CD4-positive, alpha-beta T cell treated with Interferon gamma for 1 hour (primary cell): ENCODE measurements around the gene RPS10.
"Not testable (repeated sequence)": the region's sequence is repeated elsewhere in the genome, so short reads cannot be mapped to it uniquely, and the experiment has no call there.

ENCODE experiments used
- DNase-seq: peaks from one replicate; pipeline ENCODE4 v3.0.0-alpha.2; 2020

The RPS10 gene

DNA sequence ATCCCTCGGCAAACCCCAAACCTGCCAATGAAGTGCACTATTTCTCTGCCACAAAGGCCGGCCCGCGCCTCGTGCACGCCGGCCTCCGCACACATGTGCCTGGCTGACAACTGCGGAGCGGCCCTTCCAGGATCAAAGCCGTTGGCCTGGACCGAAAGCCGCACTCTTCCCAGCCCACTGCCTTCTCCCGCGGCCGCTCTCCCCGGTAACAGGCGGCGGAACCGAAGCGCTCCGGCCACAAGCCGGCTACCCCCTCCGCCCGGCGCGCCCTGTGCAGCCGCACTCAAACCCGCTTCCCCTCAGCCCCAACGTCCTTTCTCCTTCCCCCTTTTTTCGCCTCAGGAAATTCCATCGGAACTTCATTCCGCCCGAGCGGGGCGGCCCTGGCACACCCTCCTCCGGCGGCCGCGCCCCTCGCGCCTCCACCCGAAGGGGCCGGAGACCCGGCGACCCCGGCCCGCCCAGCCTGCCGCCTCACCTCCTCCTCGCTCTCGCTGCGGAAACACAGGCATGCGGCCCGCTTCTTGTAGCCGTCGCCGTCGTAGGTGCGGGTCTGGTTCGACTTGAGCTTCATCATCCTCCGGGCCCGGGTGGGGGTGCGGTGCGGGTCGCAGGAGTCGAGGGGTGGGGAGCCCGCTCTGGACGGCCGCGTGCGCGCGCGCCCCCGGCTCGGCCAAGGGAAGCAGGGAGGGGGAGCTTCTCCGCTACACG, 33.9 kb downstream of the RPS10 start:
- DNase-seq, result peak; percentile 22

DNA sequence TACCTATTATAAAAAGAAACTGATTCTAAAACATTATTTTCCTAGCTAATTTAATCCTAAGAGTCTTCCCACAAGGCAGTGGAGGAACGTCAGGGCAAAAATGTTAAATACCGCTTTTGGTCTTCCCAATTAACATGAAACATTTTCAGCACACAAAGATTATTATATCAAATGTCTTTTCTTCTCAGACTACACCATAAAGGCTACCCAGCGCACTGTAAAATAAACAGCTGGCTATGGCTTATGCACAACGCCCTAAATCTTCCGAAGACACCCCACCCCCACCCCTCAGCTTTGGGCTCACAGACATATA, 34.4 kb downstream of the RPS10 start:
- DNase-seq, result no peak

DNA sequence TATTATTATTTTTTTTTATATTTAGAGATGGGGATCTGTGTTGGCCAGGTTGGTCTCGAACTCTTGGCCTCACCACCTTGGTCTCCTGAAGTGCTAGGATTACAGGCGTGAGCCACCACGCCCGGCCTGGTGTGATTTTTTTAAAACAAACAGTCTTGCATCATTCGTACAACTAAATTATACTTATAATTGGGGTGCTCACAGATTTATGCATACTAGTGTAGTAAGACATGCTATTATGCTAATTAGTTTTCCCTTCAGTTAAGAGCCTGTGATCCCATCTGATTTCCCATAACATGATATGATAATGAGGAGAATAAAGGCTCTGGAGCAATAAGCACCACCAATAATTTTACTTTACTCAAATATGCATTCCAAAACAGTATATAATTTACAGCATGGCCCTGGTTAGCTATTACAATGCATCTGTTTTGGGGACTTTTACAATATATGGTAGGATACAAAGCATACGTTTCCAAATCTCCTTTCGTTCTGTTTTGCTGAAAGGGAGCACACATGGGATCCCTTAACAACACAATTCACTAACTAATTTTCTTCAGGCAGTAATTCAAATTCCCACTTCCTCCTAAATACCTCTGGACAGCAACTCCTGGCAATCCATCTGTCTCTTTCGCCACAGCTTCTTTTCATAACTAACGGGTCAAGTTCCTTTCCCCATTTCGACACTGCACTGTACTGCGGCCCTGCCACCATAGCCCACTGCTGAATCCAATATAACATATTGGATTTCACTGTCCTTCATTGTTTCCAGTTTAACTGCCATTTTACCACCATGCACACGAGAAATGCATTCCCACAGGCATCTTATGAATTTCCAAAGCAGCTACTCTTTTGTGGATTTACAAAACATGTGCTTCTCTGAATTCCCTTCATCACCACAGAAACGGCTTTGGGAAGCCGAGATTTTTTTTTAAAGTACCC, 35.1 kb downstream of the RPS10 start:
- no peak for DNase-seq

DNA sequence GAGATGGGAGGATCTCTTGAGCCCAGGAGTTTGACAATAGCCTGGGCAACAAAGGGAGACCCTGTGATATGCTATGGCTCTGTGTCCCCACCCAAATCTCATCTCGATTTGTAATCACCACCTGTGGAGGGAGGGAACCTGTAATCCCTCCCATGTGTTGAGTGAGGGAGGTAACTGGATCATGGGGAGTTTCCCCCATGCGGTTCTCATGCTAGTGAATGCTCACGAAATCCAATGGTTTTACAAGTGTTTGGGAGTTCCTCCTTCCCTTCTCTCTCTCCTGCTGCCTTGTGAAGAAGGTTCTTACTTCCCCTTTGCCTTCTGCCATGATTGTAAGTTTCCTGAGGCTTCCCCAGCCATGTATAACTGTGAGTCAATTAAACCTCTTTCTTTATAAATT, 36.8 kb downstream of the RPS10 start:
- DNase-seq, result no peak

DNA sequence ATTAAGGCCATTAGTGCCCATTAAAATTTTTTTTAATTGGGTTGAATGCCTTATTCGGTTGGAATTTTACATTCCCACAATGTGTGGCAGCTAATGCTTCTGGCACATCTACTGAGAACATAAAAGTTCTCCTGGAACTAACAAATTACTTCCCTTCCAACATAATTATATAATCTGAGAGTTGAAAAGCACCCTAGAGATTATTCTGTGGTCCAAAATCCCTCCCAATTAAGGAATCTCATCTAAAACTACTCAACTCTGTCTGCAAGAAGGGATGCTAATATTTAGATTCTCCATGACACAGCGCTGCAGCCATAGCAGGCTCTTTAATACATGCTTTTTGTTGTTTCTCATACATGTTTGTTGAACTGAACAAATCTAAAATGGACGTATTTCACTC, 37.4 kb downstream of the RPS10 start:
- DNase-seq, result no peak

DNA sequence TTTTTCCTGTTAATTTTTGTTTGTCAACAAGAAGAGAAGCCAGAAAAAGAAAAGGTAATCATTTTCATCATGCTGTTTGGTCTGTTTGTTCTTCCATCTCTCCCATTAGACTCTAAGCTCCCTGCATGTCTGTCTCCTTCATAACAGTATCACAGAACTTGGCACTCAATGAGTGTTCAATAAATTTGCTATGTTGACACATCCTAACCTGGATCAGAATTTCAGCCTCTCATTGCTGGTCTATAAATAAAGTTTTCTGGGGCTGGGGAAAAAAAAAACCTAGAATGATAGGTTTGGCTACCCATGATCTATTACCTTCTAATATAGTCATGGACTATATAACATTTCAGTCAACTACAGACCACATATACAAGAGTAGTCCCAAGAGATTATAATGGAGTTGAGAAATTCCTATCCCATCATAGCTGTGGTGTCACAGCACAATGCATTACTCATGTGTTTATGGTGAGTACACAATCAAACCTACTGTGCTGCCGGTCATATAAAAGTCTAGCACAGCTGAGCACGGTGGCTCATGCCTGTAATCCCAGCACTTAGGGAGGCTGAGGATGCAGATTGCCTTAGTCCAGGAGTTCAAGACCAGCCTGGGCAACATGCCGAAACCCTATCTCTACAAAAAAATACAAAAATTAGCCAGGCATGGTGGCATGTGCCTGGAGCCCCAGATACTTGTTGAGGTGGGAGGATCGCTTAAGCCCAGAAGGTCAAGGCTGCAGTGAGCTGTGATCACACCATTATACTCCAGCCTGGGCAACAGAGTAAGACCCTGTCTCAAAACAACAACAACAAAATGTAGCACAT, 39.3 kb downstream of the RPS10 start:
- no peak for DNase-seq

DNA sequence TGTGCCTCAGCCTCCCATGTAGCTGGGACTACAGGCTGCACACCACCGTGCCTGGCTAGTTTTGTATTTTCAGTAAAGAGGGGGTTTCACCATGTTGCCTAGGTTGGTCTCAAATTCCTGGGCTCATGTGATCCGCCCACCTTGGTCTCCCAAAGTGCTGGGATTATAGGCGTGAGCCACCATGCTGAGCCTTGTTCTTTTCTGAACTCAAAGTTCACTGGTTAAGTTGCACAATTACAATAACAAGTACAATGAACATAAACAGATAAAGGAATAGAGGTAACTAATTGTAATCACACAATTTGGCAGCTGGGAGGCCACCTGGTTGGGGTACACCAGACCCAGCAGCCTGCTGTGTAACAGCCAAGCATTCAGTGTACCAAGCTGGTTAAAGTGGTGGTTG, 40.1 kb downstream of the RPS10 start:
- no peak for DNase-seq

DNA sequence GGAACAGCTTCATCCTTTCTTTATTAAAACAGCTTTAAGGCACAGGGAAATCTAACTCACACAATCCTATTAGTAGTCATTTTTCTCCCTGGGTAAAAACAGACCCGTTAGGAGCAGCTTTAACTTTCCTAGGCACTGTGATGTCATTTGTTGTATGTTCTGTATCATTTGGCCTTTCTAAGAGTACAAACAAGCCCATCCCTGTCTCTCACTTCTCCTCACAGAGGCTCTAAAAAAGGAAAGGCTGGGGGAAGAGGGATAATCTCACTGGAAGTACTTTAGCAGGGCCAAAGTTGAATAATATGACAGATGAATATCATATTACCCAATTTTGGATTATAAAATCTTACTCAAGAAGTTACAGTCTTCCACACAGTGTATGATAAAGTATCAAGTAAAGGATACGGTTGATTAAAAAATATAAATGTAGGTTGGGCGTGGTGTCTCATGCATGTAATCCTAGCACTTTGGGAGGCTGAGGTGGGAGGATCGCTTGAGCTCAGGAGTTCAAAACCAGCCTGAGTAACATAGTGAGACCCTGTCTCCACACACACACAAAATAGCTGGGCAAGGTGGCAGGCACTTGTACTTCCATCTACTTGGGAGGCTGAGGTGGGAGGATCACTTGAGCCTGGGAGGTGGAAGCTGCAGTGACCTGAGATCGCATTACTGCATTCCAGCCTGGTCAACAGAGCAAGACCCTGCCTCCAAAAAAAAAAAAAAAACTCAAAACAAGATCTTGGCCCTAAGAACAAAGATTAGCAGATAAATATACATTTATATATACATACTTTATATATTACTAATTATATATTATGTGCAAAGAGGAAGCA, 41.3 kb downstream of the RPS10 start:
- DNase-seq, result no peak

DNA sequence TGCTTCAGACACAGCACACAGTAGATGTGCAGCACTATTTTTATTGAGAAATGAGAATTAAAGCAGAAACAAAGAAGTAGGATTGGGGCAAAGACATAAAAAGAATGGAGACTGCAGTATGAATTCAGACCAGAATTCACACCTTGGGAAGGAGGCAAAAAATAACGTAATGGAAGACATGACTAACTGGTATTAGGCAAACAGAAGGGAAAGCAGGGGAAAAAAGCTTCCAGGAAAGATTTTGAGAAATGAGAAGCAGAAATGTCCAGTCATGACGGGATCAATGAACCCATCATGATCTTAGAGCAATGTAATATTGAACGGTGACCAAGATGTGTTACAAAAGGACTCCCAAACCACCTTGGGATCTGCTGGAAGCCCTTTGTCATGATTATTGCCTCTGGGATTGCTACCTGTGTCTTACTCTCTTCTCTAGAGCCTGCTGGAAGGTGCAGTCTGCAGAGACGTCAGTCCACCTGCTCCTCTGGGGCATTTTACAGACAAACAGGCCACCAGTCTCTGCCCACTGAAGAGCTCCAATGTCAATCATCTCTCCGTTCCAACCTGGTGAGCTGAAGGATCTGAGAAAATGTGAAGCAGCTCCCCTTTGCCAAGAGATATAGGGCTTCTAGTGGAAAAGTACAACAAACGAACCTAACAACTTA, 42.1 kb downstream of the RPS10 start:
- DNase-seq, result no peak

DNA sequence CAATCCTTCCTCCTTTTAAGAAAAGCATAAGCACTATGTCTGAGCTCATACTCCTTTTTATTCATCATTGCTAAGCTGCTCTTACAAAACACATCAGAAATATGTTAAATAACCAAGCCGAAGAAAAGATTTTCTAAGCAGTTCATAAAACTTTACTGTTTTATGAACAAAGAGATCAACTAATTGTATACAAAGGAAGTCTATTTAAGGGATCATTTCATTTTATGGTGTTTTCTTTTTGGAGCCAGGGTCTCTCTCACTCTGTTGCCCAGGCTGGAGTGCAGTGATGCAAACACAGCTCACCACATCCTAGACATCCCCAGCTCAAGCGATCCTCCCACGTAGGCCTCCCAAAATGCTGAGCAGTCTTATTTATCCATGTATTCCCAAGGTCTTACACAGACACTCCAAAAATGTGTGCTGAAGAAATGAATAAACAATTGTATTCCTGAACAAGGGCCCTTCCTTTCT, 42.7 kb downstream of the RPS10 start:
- no peak for DNase-seq

DNA sequence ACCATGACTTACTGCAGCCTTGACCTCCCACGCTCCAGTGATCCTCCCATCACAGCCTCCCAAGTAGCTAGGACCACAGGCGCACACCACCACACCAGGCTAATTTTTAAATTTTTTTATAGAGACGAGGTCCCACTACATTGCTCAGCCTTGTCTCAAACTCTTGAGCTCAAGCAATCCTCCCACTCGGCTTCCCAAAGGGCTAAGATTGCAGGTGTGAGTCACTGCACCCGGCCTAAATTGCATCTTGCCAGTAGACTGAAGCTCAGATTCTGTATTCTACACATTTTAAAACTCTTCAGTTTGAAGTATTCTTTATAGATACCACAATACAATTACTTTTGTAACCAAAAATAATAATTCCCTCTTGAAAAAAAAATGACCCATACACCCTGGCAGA, 44.8 kb downstream of the RPS10 start:
- no peak for DNase-seq

DNA sequence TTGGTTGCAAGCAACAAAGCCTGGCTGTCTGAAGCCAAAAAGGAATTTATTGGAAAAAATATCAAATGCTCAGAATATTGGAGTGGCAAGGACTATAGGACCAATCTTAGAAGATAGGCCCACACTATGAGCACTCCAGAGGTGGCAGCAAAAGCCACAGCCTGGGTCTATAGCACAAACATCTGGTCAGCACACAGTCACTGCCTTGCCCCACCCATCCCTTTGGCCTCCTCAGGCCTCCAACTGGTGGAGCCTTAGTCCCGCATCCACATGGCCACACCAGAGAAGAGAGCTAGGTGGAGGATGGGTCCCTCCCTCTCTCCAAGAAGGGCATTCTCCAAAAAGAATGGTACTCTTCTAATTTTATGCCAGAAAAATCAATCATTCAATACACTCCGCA, 47.4 kb downstream of the RPS10 start:
- no peak for DNase-seq

DNA sequence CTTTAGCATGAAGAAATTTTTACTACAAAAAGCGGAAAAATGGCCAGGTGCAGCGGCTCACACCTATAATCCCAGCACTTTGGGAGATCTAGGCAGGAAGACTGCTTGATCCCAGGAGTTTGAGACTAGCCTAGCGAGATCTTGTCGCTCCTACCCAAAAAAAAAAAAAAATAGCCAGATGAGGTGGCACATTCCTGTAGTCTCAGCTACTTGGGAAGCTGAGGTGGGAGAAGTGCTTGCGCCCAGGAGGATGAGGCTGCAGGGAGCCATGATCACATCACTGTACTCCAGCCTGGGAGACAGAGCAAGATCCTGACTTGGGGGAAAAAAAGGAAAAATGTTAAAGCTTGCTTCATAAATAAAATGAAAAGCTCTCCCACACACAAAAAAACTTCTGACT, 47.9 kb downstream of the RPS10 start:
- DNase-seq, result no peak

DNA sequence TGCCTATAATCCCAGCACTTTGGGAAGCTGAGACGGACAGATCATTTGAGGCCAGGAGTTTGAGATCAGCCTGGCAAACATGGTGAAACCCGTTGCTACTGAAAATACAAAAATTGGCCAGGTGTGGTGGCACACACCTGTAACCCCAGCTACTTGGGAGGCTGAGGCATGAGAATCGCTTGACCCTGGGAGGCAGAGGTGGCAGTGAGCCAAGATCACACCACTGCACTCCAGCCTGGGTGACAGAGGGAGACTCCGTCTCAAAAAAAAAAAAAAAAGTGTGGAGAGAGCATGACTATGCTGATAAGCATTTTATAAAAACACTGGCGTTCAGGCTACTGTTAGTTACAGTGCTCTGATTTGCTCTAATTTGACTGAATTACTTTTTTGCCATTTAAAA, 48.3 kb downstream of the RPS10 start:
- DNase-seq, result not testable (repeated sequence)

DNA sequence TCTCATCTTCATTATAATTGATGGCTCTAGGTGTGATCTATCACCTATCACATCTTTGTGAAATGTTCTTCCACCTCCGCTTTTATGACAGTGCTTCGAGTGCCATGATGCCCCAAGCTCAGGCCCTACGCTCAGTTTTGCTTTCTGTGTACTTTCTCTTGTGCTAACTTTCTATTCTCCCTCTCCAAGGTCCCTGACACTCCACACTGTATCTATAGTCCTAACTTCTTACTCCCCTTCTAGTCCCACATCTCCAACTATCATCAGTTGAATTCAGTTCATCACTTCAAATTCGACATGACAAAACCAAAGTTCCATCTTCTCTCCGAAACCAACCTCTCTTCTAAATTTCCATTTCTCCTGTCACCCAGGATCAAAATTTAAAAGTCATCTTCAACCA, 50.0 kb downstream of the RPS10 start:
- no peak for DNase-seq

DNA sequence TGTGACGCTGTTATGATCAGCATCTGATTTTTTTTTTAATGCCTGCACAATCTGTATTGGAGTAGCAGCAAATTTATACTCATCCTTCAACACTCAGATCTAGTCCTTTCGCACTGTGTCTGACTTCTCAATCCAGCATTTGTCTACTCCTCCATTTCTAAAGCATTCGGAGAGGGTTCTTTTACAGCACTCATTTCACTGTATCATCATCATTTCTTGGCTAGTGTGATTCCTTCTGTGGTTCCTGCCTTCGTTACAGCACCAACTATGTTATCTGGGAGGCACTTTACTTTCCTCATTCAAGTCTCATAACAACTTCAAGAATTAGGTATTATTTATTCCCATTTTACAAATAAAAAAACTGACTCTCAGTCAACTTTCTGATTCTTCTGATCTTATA, 51.4 kb downstream of the RPS10 start:
- DNase-seq, result no peak

DNA sequence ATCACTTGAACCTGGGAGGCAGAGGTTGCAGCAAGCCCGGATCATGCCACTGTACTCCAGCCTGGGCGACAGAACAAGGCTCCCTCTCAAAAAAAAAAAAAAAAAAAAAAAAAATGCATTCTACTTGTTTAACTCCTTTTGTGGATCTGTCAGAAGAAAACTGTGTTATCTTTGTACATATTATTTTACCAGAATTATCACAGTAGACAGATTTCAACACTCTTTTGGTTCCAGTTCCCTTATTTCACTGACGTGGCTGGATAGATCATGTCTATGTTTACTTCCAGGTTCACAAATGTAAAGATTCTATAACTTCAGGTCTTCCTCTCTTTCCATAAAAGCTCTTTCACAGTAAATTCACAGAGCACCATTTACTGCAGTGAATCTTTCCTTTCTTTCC, 51.8 kb downstream of the RPS10 start:
- DNase-seq, result no peak

DNA sequence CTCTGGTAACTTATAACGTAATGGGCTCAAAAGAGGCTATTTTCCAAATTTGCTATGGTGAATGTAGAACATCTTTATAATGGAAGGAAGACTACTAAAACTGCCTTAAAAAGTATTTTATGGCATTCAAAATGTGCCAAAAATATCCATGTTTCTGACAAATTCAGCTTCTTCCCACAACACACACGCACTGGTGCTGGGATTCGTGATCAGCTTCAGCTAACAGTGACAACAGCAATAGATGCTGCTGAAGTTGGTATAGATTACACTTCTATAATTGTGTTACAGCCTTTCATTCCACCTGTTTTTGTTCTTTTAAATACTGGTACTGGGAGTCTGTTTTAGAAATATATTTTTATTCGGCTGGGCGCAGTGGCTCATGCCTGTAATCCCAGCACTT, 52.4 kb downstream of the RPS10 start:
- no peak for DNase-seq

DNA sequence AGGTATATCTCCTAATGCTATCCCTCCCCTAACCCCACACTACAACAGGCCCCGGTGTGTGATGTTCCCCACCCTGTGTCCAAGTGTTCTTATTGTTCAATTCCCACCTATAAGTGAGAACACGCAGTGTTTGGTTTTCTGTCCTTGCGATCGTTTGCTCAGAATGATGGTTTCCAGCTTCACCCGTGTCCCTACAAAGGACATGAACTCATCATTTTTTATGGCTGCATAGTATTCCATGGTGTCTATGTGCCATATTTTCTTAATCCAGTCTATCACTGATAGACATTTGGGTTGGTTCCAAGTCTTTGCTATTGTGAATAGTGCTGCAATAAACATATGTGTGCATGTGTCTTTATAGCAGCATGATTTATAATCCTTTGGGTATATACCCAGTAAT, 54.0 kb downstream of the RPS10 start:
- DNase-seq, result not testable (repeated sequence)

DNA sequence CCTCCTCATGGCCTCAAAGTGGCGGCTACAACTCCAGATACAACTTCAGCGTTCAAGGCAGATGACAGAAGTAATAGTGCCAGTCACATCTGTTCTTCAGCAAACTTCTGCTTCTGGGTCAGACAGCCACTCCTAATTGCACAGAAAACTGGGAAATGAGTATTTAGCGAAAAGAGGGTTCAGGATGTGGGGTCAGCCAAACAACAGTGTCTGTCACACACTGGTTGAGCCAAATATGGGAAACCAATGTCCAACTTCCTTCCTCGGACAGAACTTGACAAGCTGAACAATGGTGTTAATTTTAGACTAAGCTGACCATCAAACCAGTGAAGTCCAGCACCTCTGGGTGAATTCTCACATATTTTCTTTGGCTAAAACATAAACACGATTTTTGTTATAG, 55.5 kb downstream of the RPS10 start:
- no peak for DNase-seq

DNA sequence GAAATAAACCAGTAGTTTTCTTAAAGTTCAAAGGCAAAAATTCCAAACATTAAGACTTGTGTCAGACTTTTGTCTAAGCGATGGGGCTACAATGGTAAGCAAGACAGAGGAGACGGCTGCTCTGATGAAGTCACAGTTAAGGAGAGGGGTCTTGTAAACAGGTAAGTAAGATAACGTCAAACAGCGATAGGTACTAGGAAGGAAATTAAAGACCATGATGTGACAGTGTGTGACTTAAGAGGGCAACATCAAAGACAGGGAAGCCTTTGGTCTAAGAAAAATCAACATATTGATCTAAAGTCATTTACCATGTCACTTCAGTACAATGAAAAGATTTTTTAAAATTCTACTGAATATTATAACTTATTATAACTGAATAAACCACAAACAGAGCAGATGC, 56.5 kb downstream of the RPS10 start:
- no peak for DNase-seq
